ENCODE measurements around the gene KLK12. TPM values are rescaled to one million over a fixed set of nuclear protein-coding genes. Genes with fewer than 3 reads are reported as not detected.

Gene KLK12
- polyA plus RNA-seq, 1 donor (not counting 4 experiments of a cell fraction or from before 2014, with no cell fraction given), result not detected

- Histone ChIP-seq H3K4me1 (ENCODE audit: control insufficient read depth, extremely low read depth, insufficient read depth, low read length) (peaks cover 35% of the 10 kb centered on the region), H4K20me1 (ENCODE audit: control insufficient read depth, extremely low read depth, insufficient read depth, low read length) (no peaks in the 10 kb centered on the region), H3K9ac (ENCODE audit: control insufficient read depth, extremely low read depth, insufficient read depth, low read length) (peak overlapping the region; percentile 25), H3K27me3 (ENCODE audit: control insufficient read depth, extremely low read depth, insufficient read depth, low read length) (no peaks in the 10 kb centered on the region), H2AFZ (ENCODE audit: control insufficient read depth, low read length) (no peak overlapping the region), H3K79me2 (ENCODE audit: control insufficient read depth, insufficient read depth, low read length) (peaks cover 14% of the 10 kb centered on the region), H3K36me3 (ENCODE audit: control insufficient read depth in 2 of 2, extremely low read depth in 1 of 2, insufficient read depth in 2 of 2, low read length in 2 of 2) (peaks cover 2 to 6% of the 10 kb centered on the region in 2 experiments), H3K9me1 (ENCODE audit: control insufficient read depth, extremely low read depth, insufficient read depth, low read length) (no peaks in the 10 kb centered on the region), H3K9me3 (ENCODE audit: control insufficient read depth, low read depth, low read length) (no peaks in the 10 kb centered on the region), H3K4me3 (ENCODE audit: control insufficient read depth in 2 of 3, extremely low read depth in 1 of 3, insufficient read depth in 2 of 3, low read depth in 1 of 3, low read length in 3 of 3) (no peak overlapping the region), H3K4me2 (ENCODE audit: control insufficient read depth, extremely low read depth, insufficient read depth, low read depth, low read length) (peak overlapping the region; percentile 24), H3K27ac (ENCODE audit: control insufficient read depth, insufficient read depth, low read length) (no peak overlapping the region)
- dilution Hi-C loops (cut with MboI; ENCODE audit: extremely low pct_ligation_motif_present, low sequenced_read_pairs), result no loop called here
- peak; percentile 94 for FAIRE-seq
- TF ChIP-seq CTCF (optimal IDR thresholded peaks at IDR 0.05 in 1 of 3, IDR thresholded peaks at IDR 0.05 in 1 of 3, conservative IDR thresholded peaks at IDR 0.05 in 1 of 3; ENCODE audit: extremely low read depth in 1 of 3, insufficient read depth in 2 of 3, low read length in 3 of 3) (no peak), EZH2 (IDR thresholded peaks at IDR 0.05; ENCODE audit: low read length) (no peak)
- DNase-seq (ENCODE audit: low read depth, low spot score), result no peak
Observed at GRCh38 chr19:50998686-50999085, 36.1 kb downstream of the KLK12 start.

GRCh38 chr19:50998061-50998460 lies 36.7 kb downstream of the KLK12 start:
- FAIRE-seq, result no peak
- H3K79me2 ChIP-seq (ENCODE audit: control insufficient read depth, insufficient read depth, low read length), result peaks cover 14% of the 10 kb centered on the region
- H3K27ac ChIP-seq (ENCODE audit: control insufficient read depth, insufficient read depth, low read length), result no peak overlapping the region
- H4K20me1 ChIP-seq (ENCODE audit: control insufficient read depth, extremely low read depth, insufficient read depth, low read length), result no peaks in the 10 kb centered on the region
- no peak overlapping the region for H3K4me3 ChIP-seq (ENCODE audit: control insufficient read depth in 2 of 3, extremely low read depth in 1 of 3, insufficient read depth in 2 of 3, low read depth in 1 of 3, low read length in 3 of 3)
- no peak overlapping the region for H2AFZ ChIP-seq (ENCODE audit: control insufficient read depth, low read length)
- peaks cover 39% of the 10 kb centered on the region for H3K4me1 ChIP-seq (ENCODE audit: control insufficient read depth, extremely low read depth, insufficient read depth, low read length)
- no peaks in the 10 kb centered on the region for H3K9me1 ChIP-seq (ENCODE audit: control insufficient read depth, extremely low read depth, insufficient read depth, low read length)
- H3K4me2 ChIP-seq (ENCODE audit: control insufficient read depth, extremely low read depth, insufficient read depth, low read depth, low read length), result no peak overlapping the region
- no peaks in the 10 kb centered on the region for H3K27me3 ChIP-seq (ENCODE audit: control insufficient read depth, extremely low read depth, insufficient read depth, low read length)
- no peak overlapping the region for H3K9ac ChIP-seq (ENCODE audit: control insufficient read depth, extremely low read depth, insufficient read depth, low read length)
- peaks cover 2 to 6% of the 10 kb centered on the region in 2 experiments for H3K36me3 ChIP-seq (ENCODE audit: control insufficient read depth in 2 of 2, extremely low read depth in 1 of 2, insufficient read depth in 2 of 2, low read length in 2 of 2)
- no peak for DNase-seq (ENCODE audit: low read depth, low spot score)
- TF ChIP-seq EZH2 (IDR thresholded peaks at IDR 0.05; ENCODE audit: low read length), result no peak
- no peaks in the 10 kb centered on the region for H3K9me3 ChIP-seq (ENCODE audit: control insufficient read depth, low read depth, low read length)
- dilution Hi-C loops (cut with MboI; ENCODE audit: extremely low pct_ligation_motif_present, low sequenced_read_pairs), result no loop called here

- TF ChIP-seq CTCF (optimal IDR thresholded peaks at IDR 0.05 in 1 of 3, IDR thresholded peaks at IDR 0.05 in 1 of 3, conservative IDR thresholded peaks at IDR 0.05 in 1 of 3; ENCODE audit: extremely low read depth in 1 of 3, insufficient read depth in 2 of 3, low read length in 3 of 3) (no peak), EZH2 (IDR thresholded peaks at IDR 0.05; ENCODE audit: low read length) (no peak)
- no peak overlapping the region for H2AFZ ChIP-seq (ENCODE audit: control insufficient read depth, low read length)
- H3K9me3 ChIP-seq (ENCODE audit: control insufficient read depth, low read depth, low read length), result no peaks in the 10 kb centered on the region
- no peak overlapping the region for H3K9ac ChIP-seq (ENCODE audit: control insufficient read depth, extremely low read depth, insufficient read depth, low read length)
- H4K20me1 ChIP-seq (ENCODE audit: control insufficient read depth, extremely low read depth, insufficient read depth, low read length), result no peaks in the 10 kb centered on the region
- DNase-seq (ENCODE audit: low read depth, low spot score) (no peak), FAIRE-seq (peak; percentile 71)
- H3K4me2 ChIP-seq (ENCODE audit: control insufficient read depth, extremely low read depth, insufficient read depth, low read depth, low read length), result no peak overlapping the region
- peaks cover 0 to 2% of the 10 kb centered on the region in 2 experiments for H3K36me3 ChIP-seq (ENCODE audit: control insufficient read depth in 2 of 2, extremely low read depth in 1 of 2, insufficient read depth in 2 of 2, low read length in 2 of 2)
- H3K27ac ChIP-seq (ENCODE audit: control insufficient read depth, insufficient read depth, low read length), result no peak overlapping the region
- H3K27me3 ChIP-seq (ENCODE audit: control insufficient read depth, extremely low read depth, insufficient read depth, low read length), result no peaks in the 10 kb centered on the region
- H3K4me1 ChIP-seq (ENCODE audit: control insufficient read depth, extremely low read depth, insufficient read depth, low read length), result peaks cover 24% of the 10 kb centered on the region
- dilution Hi-C loops (cut with MboI; ENCODE audit: extremely low pct_ligation_motif_present, low sequenced_read_pairs), result no loop called here
- H3K4me3 ChIP-seq (ENCODE audit: control insufficient read depth in 2 of 3, extremely low read depth in 1 of 3, insufficient read depth in 2 of 3, low read depth in 1 of 3, low read length in 3 of 3), result no peak overlapping the region
- no peaks in the 10 kb centered on the region for H3K9me1 ChIP-seq (ENCODE audit: control insufficient read depth, extremely low read depth, insufficient read depth, low read length)
- no peaks in the 10 kb centered on the region for H3K79me2 ChIP-seq (ENCODE audit: control insufficient read depth, insufficient read depth, low read length)
Observed at GRCh38 chr19:50994129-50994528, 40.7 kb downstream of the KLK12 start.
